Type B pancreatic cell (in vitro differentiated cells): ENCODE measurements around the gene OR2H2. TPM values are rescaled to one million over a fixed set of nuclear protein-coding genes. Genes with fewer than 3 reads are reported as not detected.
A peak's percentile ranks its signal among the peaks of the same experiment; 100 is the strongest.

ENCODE experiments used
- DNase-seq: peaks from one replicate; pipeline ENCODE4 v3.0.0; 2021; ENCODE audit warnings: mixed read lengths; ENCODE audit not compliant: unreplicated experiment; ENCODE audit errors: extremely low spot score
- H3K27ac Mint-ChIP-seq: 2 replicates; pipeline ENCODE4 v1.8.0; 2021; ENCODE audit warnings: mild to moderate bottlenecking, mixed read lengths
- H3K27me3 Mint-ChIP-seq: 2 replicates; pipeline ENCODE4 v1.8.0; 2021; ENCODE audit warnings: mixed read lengths
- H3K36me3 Mint-ChIP-seq: 2 replicates; pipeline ENCODE4 v1.8.0; 2021; ENCODE audit warnings: mixed read lengths
- H3K4me1 Mint-ChIP-seq: one replicate; pipeline ENCODE4 v1.8.0; 2021; ENCODE audit warnings: mixed read lengths; ENCODE audit not compliant: unreplicated experiment
- H3K4me3 Mint-ChIP-seq: 2 replicates; pipeline ENCODE4 v1.8.0; 2021; ENCODE audit warnings: mild to moderate bottlenecking, mixed read lengths
- H3K9me3 Mint-ChIP-seq: 2 replicates; pipeline ENCODE4 v1.8.0; 2021; ENCODE audit warnings: mixed read lengths
- CTCF ChIP-seq: fragments of 200-600 bp; sonication (generic); conservative IDR thresholded peaks from 2 replicates; pipeline ENCODE4 v1.5.0; 2021; ENCODE audit warnings: antibody characterized with exemption, mild to moderate bottlenecking
- total RNA-seq: library from RNA; stranded (reverse); gene quantifications from 2 replicates; pipeline ENCODE4 v1.2.1, GENCODE V29; 2021; ENCODE audit warnings: low replicate concordance

Gene OR2H2
- total RNA-seq, 1 donor from 2014 or later: not detected

GRCh38 chr6:29554764-29555163 lies 30.2 kb upstream of the OR2H2 start:
- peaks cover 4% of the 10 kb centered on the region for H3K36me3 Mint-ChIP-seq
- no peak for DNase-seq
- no peak overlapping the region for H3K4me3 Mint-ChIP-seq
- H3K4me1 Mint-ChIP-seq: peaks cover 4% of the 10 kb centered on the region
- no peak for TF ChIP-seq CTCF
- H3K27me3 Mint-ChIP-seq: peaks cover 98% of the 10 kb centered on the region
- H3K27ac Mint-ChIP-seq: no peak overlapping the region
- no peaks in the 10 kb centered on the region for H3K9me3 Mint-ChIP-seq

- Mint-ChIP-seq H3K4me1 (peaks cover 6% of the 10 kb centered on the region), H3K9me3 (no peaks in the 10 kb centered on the region), H3K4me3 (no peak overlapping the region), H3K27ac (no peak overlapping the region), H3K36me3 (peaks cover 4% of the 10 kb centered on the region), H3K27me3 (peaks cover 86% of the 10 kb centered on the region)
- DNase-seq: no peak
- TF ChIP-seq CTCF: no peak
These were observed 27.6 kb upstream of the OR2H2 start for GRCh38 chr6:29557320-29557719.

GRCh38 chr6:29558439-29559079 lies 26.4 kb upstream of the OR2H2 start:
- H3K27ac Mint-ChIP-seq: no peak overlapping the region
- H3K27me3 Mint-ChIP-seq: peaks cover 84% of the 10 kb centered on the region
- H3K36me3 Mint-ChIP-seq: peaks cover 4% of the 10 kb centered on the region
- H3K4me1 Mint-ChIP-seq: peaks cover 6% of the 10 kb centered on the region
- H3K4me3 Mint-ChIP-seq: no peak overlapping the region
- DNase-seq: no peak
- no peaks in the 10 kb centered on the region for H3K9me3 Mint-ChIP-seq
- TF ChIP-seq CTCF: no peak

GRCh38 chr6:29559524-29560287 lies 25.2 kb upstream of the OR2H2 start, which contains the start of gene UBD:
Gene UBD (minus strand): TSS chr6:29559732. CDS start chr6:29559701, 31 bp downstream.
- peaks cover 4% of the 10 kb centered on the region for H3K36me3 Mint-ChIP-seq
- peaks cover 74% of the 10 kb centered on the region for H3K27me3 Mint-ChIP-seq
- DNase-seq: no peak
- H3K27ac Mint-ChIP-seq: peak within 1 kb of the TSS; percentile 16
- H3K4me1 Mint-ChIP-seq: peaks cover 6% of the 10 kb centered on the region
- H3K9me3 Mint-ChIP-seq: no peaks in the 10 kb centered on the region
- TF ChIP-seq CTCF: no peak
- peak within 1 kb of the TSS; percentile 58 for H3K4me3 Mint-ChIP-seq

- no peaks in the 10 kb centered on the region for H3K36me3 Mint-ChIP-seq
- no peak overlapping the region for H3K27ac Mint-ChIP-seq
- H3K27me3 Mint-ChIP-seq: peaks cover 67% of the 10 kb centered on the region
- peaks cover 6% of the 10 kb centered on the region for H3K4me1 Mint-ChIP-seq
- no peak for TF ChIP-seq CTCF
- H3K4me3 Mint-ChIP-seq: no peak overlapping the region
- no peak for DNase-seq
- no peaks in the 10 kb centered on the region for H3K9me3 Mint-ChIP-seq
These were observed 23.8 kb upstream of the OR2H2 start for GRCh38 chr6:29561091-29561490.
